ENCODE results near the gene HOXA6.

DNA sequence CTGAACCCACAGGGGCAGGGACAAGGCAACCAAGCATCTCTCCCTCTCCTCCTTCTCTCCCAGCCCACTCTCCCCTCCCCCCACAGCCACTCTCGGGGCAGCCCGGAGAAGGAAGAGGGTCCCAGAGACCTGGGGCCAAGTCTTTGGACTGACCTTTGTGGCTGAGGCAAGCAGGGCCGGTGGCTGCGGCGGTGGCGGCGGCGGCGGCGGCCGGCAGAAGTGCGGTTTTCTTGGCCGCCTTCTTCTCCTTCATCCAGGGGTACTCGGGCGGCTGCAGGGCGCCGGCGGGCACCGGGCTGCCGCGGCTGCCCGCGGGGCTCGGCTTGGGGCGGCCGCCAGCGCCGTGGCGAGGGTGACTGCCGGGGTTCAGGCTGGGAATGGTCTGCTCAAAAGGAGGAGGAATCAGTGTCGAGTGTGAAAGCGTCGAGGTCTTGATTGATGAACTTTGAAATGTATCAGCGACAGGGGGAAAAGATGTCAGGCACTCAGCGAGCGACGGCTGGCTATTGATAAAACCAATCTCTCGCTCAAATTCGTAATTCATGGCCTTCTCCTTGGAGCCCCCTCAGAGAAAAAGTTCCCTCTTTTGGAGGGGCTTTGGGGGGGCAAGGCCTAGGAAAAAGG, 45.5 kb downstream of the HOXA6 start:
- no peak for TF ChIP-seq EZH2 (IDR thresholded peaks at IDR 0.05; ENCODE audit: low read depth)
- TF ChIP-seq, protein P1, sequence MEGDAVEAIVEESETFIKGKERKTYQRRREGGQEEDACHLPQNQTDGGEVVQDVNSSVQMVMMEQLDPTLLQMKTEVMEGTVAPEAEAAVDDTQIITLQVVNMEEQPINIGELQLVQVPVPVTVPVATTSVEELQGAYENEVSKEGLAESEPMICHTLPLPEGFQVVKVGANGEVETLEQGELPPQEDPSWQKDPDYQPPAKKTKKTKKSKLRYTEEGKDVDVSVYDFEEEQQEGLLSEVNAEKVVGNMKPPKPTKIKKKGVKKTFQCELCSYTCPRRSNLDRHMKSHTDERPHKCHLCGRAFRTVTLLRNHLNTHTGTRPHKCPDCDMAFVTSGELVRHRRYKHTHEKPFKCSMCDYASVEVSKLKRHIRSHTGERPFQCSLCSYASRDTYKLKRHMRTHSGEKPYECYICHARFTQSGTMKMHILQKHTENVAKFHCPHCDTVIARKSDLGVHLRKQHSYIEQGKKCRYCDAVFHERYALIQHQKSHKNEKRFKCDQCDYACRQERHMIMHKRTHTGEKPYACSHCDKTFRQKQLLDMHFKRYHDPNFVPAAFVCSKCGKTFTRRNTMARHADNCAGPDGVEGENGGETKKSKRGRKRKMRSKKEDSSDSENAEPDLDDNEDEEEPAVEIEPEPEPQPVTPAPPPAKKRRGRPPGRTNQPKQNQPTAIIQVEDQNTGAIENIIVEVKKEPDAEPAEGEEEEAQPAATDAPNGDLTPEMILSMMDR (conservative IDR thresholded peaks at IDR 0.05): no peak
